Left ventricle myocardium inferior (tissue), 1 donor: ENCODE results near the gene PIGR. TPM values are rescaled to one million over a fixed set of nuclear protein-coding genes. Genes with fewer than 3 reads are reported as not detected.
A peak's percentile ranks its signal among the peaks of the same experiment; 100 is the strongest.

Experiments
- DNase-seq: peaks from one replicate; pipeline ENCODE4 v3.0.0-alpha.2; 2020
- H3K27ac ChIP-seq: fragments of 200-600 bp; replicated peaks from 2 replicates; pipeline ENCODE4 v1.8.0; 2021
- H3K27me3 ChIP-seq: fragments of 200-600 bp; 2 replicates; pipeline ENCODE4 v1.8.0; 2021; ENCODE audit warnings: low read depth
- H3K36me3 ChIP-seq: fragments of 200-600 bp; 2 replicates; pipeline ENCODE4 v1.8.0; 2021
- H3K4me1 ChIP-seq: fragments of 200-600 bp; 2 replicates; pipeline ENCODE4 v1.8.0; 2021
- H3K4me3 ChIP-seq: fragments of 200-600 bp; 2 replicates; pipeline ENCODE4 v1.8.0; 2021; ENCODE audit warnings: mild to moderate bottlenecking, moderate library complexity
- H3K9me3 ChIP-seq: fragments of 200-600 bp; replicated peaks from 2 replicates; pipeline ENCODE4 v1.8.0; 2021
- CTCF ChIP-seq: fragments of 200-600 bp; IDR thresholded peaks from 2 replicates; pipeline ENCODE4 v1.8.0; 2021; ENCODE audit warnings: antibody characterized with exemption, mild to moderate bottlenecking, borderline replicate concordance
- intact Hi-C: fragments of 100-400 bp; cut with micrococcal nuclease; formaldehyde crosslinking; loops from one replicate; pipeline ENCODE4 v1.11.0; 2022
- total RNA-seq: library from RNA; stranded (reverse); fragmentation: NEBNext Ultra II Directional; extraction: Animal tissue kit (Norgen Biotek cat#: 25700); gene quantifications from one replicate; pipeline ENCODE4 v1.2.1, GENCODE V29; 2021
- donor health status: DM: no; HTN: yes; CAD: no; lungs with severe emphysema.

PIGR gene
- total RNA-seq, 1 donor from 2014 or later: 0.91 TPM

- Histone ChIP-seq H3K9me3 (no peaks in the 10 kb centered on the region), H3K27me3 (peaks cover 41% of the 10 kb centered on the region), H3K27ac (no peak overlapping the region), H3K4me3 (no peak overlapping the region), H3K4me1 (peaks cover under 1% of the 10 kb centered on the region), H3K36me3 (no peaks in the 10 kb centered on the region)
- TF ChIP-seq CTCF: no peak
- intact Hi-C loops: loop anchor here (10.0 kb wide), 2 partner anchors 180 to 280 kb away; partner anchors contain the start of gene DYRK3
- DNase-seq: no peak
Measured at GRCh38 chr1:206915030-206915735, 31.1 kb downstream of the PIGR start.

- DNase-seq: no peak
- no peak for TF ChIP-seq CTCF
Measured at GRCh38 chr1:206913766-206914537, 32.3 kb downstream of the PIGR start.

GRCh38 chr1:206912445-206913095 is 33.7 kb downstream of the PIGR start:
- intact Hi-C loops: loop anchor here (10.0 kb wide), 2 partner anchors 178 to 278 kb away; partner anchors contain the start of gene DYRK3
- peak; percentile 40 for DNase-seq
- Histone ChIP-seq H3K4me1 (peaks cover 16% of the 10 kb centered on the region), H3K9me3 (no peaks in the 10 kb centered on the region), H3K36me3 (no peaks in the 10 kb centered on the region), H3K27ac (no peak overlapping the region), H3K27me3 (peaks cover 65% of the 10 kb centered on the region), H3K4me3 (no peak overlapping the region)
- peak; percentile 88 for TF ChIP-seq CTCF

More at GRCh38 chr1:206913766-206914537, 32.3 kb downstream of the PIGR start:
- Histone ChIP-seq H3K36me3 (no peaks in the 10 kb centered on the region), H3K9me3 (no peaks in the 10 kb centered on the region), H3K4me1 (peaks cover 13% of the 10 kb centered on the region), H3K27ac (no peak overlapping the region), H3K4me3 (no peak overlapping the region), H3K27me3 (peaks cover 52% of the 10 kb centered on the region)
- intact Hi-C loops: loop anchor here (10.0 kb wide), 2 partner anchors 179 to 279 kb away; partner anchors contain the start of gene DYRK3

- Histone ChIP-seq H3K27ac (no peak overlapping the region), H3K27me3 (peaks cover 63% of the 10 kb centered on the region), H3K4me3 (no peak overlapping the region), H3K4me1 (peaks cover 16% of the 10 kb centered on the region), H3K36me3 (no peaks in the 10 kb centered on the region), H3K9me3 (no peaks in the 10 kb centered on the region)
- no peak for DNase-seq
- peak; percentile 94 for TF ChIP-seq CTCF
- intact Hi-C loops: loop anchor here (10.0 kb wide), 2 partner anchors 176 to 276 kb away; partner anchors contain the start of gene DYRK3
Measured at GRCh38 chr1:206911064-206911663, 35.1 kb downstream of the PIGR start.

- intact Hi-C loops: loop anchor here (10.0 kb wide), 2 partner anchors 175 to 275 kb away; partner anchors contain the start of gene DYRK3
- Histone ChIP-seq H3K27me3 (peaks cover 51% of the 10 kb centered on the region), H3K4me3 (peak overlapping the region; percentile 70), H3K9me3 (no peaks in the 10 kb centered on the region), H3K27ac (peak overlapping the region; percentile 58), H3K4me1 (peaks cover 16% of the 10 kb centered on the region), H3K36me3 (no peaks in the 10 kb centered on the region)
- no peak for TF ChIP-seq CTCF
- DNase-seq: no peak
Measured at GRCh38 chr1:206909883-206910318, 36.4 kb downstream of the PIGR start.
